Measurements from ENCODE around the gene KCNC1. TPM values are rescaled to one million over a fixed set of nuclear protein-coding genes. Genes with fewer than 3 reads are reported as not detected.

KCNC1 gene
- total RNA-seq, 1 experiment from 2014 or later = 0.20 TPM

DNA sequence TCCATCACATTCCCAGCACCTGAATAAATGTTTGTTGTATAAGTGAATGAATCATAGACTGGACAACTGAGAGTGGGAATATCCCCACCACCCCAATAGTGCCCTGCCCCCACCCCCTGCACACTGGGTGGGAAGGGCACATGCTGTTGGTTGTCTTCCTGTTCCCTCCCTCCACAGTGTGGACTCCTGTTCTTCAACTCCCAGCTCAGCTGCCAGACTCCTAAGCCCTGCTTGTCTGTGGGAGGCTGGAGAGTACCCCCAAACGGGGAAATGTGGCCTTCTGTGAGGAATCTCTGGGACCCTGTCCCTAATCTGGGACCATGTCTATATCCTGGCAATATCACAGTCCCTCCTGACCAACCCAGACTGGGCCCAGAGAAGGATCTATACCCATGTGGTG lies 20.7 kb upstream of the KCNC1 start:
- Mint-ChIP-seq H3K27me3 (ENCODE audit: low read depth) (peaks cover 7% of the 10 kb centered on the region), H3K9me3 (no peaks in the 10 kb centered on the region), H3K27ac (no peak overlapping the region), H3K4me3 (no peak overlapping the region), H3K4me1 (peaks cover 8% of the 10 kb centered on the region), H3K36me3 (no peaks in the 10 kb centered on the region)
- DNase-seq (ENCODE audit: low spot score) (no peak), ATAC-seq (no peak)
- ChIA-PET CTCF (interaction anchor here (0.6 to 1.8 kb wide), 5 partner anchors 17 to 234 kb away, joined by 3 to 10 read pairs (median 6); no protein-coding TSS in a partner anchor), POLR2A (no interaction called here)
- no peak for TF ChIP-seq FOXP4 (CRISPR knock-in tag; IDR thresholded peaks at IDR 0.05)
- TF ChIP-seq, protein P1, sequence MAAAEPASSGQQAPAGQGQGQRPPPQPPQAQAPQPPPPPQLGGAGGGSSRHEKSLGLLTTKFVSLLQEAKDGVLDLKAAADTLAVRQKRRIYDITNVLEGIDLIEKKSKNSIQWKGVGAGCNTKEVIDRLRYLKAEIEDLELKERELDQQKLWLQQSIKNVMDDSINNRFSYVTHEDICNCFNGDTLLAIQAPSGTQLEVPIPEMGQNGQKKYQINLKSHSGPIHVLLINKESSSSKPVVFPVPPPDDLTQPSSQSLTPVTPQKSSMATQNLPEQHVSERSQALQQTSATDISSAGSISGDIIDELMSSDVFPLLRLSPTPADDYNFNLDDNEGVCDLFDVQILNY (CRISPR knock-in tag; IDR thresholded peaks at IDR 0.05) = no peak
- TF ChIP-seq SP1 (CRISPR knock-in tag; conservative IDR thresholded peaks at IDR 0.05) = no peak
- TF ChIP-seq NFE2L1 (CRISPR knock-in tag; IDR thresholded peaks at IDR 0.05) = no peak
- TF ChIP-seq E2F1 (CRISPR knock-in tag; IDR thresholded peaks at IDR 0.05) = no peak
- TF ChIP-seq ZNF396 (CRISPR knock-in tag; IDR thresholded peaks at IDR 0.05; ENCODE audit: borderline replicate concordance) = no peak
- TF ChIP-seq GABPB1 (CRISPR knock-in tag; IDR thresholded peaks at IDR 0.05) = no peak
- no peak for TF ChIP-seq ESRRA (CRISPR knock-in tag; IDR thresholded peaks at IDR 0.05; ENCODE audit: borderline replicate concordance)
- TF ChIP-seq HMGA2 (CRISPR knock-in tag; IDR thresholded peaks at IDR 0.05) = no peak
- no peak for TF ChIP-seq FOXP1 (CRISPR knock-in tag; IDR thresholded peaks at IDR 0.05; ENCODE audit: borderline replicate concordance)
- no peak for TF ChIP-seq KAT7 (CRISPR knock-in tag; IDR thresholded peaks at IDR 0.05; ENCODE audit: borderline replicate concordance)
- TF ChIP-seq, protein P2, sequence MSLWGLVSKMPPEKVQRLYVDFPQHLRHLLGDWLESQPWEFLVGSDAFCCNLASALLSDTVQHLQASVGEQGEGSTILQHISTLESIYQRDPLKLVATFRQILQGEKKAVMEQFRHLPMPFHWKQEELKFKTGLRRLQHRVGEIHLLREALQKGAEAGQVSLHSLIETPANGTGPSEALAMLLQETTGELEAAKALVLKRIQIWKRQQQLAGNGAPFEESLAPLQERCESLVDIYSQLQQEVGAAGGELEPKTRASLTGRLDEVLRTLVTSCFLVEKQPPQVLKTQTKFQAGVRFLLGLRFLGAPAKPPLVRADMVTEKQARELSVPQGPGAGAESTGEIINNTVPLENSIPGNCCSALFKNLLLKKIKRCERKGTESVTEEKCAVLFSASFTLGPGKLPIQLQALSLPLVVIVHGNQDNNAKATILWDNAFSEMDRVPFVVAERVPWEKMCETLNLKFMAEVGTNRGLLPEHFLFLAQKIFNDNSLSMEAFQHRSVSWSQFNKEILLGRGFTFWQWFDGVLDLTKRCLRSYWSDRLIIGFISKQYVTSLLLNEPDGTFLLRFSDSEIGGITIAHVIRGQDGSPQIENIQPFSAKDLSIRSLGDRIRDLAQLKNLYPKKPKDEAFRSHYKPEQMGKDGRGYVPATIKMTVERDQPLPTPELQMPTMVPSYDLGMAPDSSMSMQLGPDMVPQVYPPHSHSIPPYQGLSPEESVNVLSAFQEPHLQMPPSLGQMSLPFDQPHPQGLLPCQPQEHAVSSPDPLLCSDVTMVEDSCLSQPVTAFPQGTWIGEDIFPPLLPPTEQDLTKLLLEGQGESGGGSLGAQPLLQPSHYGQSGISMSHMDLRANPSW (CRISPR knock-in tag; conservative IDR thresholded peaks at IDR 0.05; ENCODE audit: low read depth) = no peak
- TF ChIP-seq ZNF416 (CRISPR knock-in tag; IDR thresholded peaks at IDR 0.05) = no peak
- TF ChIP-seq NR3C1 (CRISPR knock-in tag; conservative IDR thresholded peaks at IDR 0.05; ENCODE audit: low read depth) = no peak
- TF ChIP-seq, protein P3, sequence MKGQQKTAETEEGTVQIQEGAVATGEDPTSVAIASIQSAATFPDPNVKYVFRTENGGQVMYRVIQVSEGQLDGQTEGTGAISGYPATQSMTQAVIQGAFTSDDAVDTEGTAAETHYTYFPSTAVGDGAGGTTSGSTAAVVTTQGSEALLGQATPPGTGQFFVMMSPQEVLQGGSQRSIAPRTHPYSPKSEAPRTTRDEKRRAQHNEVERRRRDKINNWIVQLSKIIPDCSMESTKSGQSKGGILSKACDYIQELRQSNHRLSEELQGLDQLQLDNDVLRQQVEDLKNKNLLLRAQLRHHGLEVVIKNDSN (CRISPR knock-in tag; IDR thresholded peaks at IDR 0.05) = no peak
- TF ChIP-seq AFF4 (CRISPR knock-in tag; IDR thresholded peaks at IDR 0.05; ENCODE audit: borderline replicate concordance) = no peak
- TF ChIP-seq JUN (CRISPR knock-in tag; IDR thresholded peaks at IDR 0.05) = no peak
- TF ChIP-seq, protein P4, sequence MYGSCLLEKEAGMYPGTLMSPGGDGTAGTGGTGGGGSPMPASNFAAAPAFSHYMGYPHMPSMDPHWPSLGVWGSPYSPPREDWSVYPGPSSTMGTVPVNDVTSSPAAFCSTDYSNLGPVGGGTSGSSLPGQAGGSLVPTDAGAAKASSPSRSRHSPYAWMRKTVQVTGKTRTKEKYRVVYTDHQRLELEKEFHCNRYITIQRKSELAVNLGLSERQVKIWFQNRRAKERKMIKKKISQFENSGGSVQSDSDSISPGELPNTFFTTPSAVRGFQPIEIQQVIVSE (CRISPR knock-in tag; IDR thresholded peaks at IDR 0.05; ENCODE audit: borderline replicate concordance) = no peak
- no peak for TF ChIP-seq SMAD4 (CRISPR knock-in tag; IDR thresholded peaks at IDR 0.05)
- no peak for TF ChIP-seq EMX1 (CRISPR knock-in tag; IDR thresholded peaks at IDR 0.05)
